GM21786 (cell line): ENCODE data around the gene FTCD.
"Not testable (repeated sequence)": the region's sequence is repeated elsewhere in the genome, so short reads cannot be mapped to it uniquely, and the experiment has no call there.

Experiments
- ATAC-seq: cut with Tn5 transposase; IDR thresholded peaks from one replicate; pipeline ENCODE4 v1.9.1; 2021; ENCODE audit not compliant: unreplicated experiment

The FTCD gene

GRCh38 chr21:46154155-46154954 lies 1.0 kb downstream of the FTCD start:
- no peak for ATAC-seq

- ATAC-seq = no peak
Observed at GRCh38 chr21:46153247-46154154, 1.9 kb downstream of the FTCD start.

- ATAC-seq = no peak
Observed at GRCh38 chr21:46152927-46153246, 2.5 kb downstream of the FTCD start.

- no peak for ATAC-seq
Observed at GRCh38 chr21:46151989-46152926, 3.1 kb downstream of the FTCD start.

GRCh38 chr21:46151261-46151988 lies 4.0 kb downstream of the FTCD start:
- no peak for ATAC-seq

- no peak for ATAC-seq
Observed at GRCh38 chr21:46150491-46151121, 4.8 kb downstream of the FTCD start.

GRCh38 chr21:46150073-46150472 lies 5.3 kb downstream of the FTCD start:
- ATAC-seq = no peak

- ATAC-seq = no peak
Observed at GRCh38 chr21:46149205-46149901, 6.0 kb downstream of the FTCD start.

- no peak for ATAC-seq
Observed at GRCh38 chr21:46148106-46148505, 7.3 kb downstream of the FTCD start.

- ATAC-seq = not testable (repeated sequence)
Observed at GRCh38 chr21:46147429-46147828, 8.0 kb downstream of the FTCD start.

- ATAC-seq = no peak
Observed at GRCh38 chr21:46146856-46147255, 8.5 kb downstream of the FTCD start.

GRCh38 chr21:46145840-46146691 lies 9.3 kb downstream of the FTCD start:
- no peak for ATAC-seq

GRCh38 chr21:46145159-46145839 lies 10.1 kb downstream of the FTCD start:
- ATAC-seq = no peak

GRCh38 chr21:46144464-46145070 lies 10.8 kb downstream of the FTCD start:
- no peak for ATAC-seq

GRCh38 chr21:46142582-46143473 lies 12.6 kb downstream of the FTCD start:
- no peak for ATAC-seq

- no peak for ATAC-seq
Observed at GRCh38 chr21:46141767-46142581, 13.4 kb downstream of the FTCD start.
